HG03439 (cell line): ENCODE measurements around the gene OTOG.

Experiments
- ATAC-seq: cut with Tn5 transposase; IDR thresholded peaks from one replicate; pipeline ENCODE4 v1.9.1; 2021; ENCODE audit warnings: mild to moderate bottlenecking, moderate library complexity; ENCODE audit not compliant: unreplicated experiment

OTOG gene

GRCh38 chr11:17581036-17581731 is 34.1 kb downstream of the OTOG start:
- no peak for ATAC-seq

GRCh38 chr11:17581732-17582053 is 34.6 kb downstream of the OTOG start:
- ATAC-seq = no peak

- ATAC-seq = no peak
Measured at GRCh38 chr11:17585911-17586695, 39.0 kb downstream of the OTOG start.

GRCh38 chr11:17588166-17588565 is 41.1 kb downstream of the OTOG start:
- no peak for ATAC-seq

GRCh38 chr11:17588721-17589120 is 41.7 kb downstream of the OTOG start:
- no peak for ATAC-seq

GRCh38 chr11:17590463-17590862 is 43.4 kb downstream of the OTOG start:
- ATAC-seq = no peak

GRCh38 chr11:17591293-17591692 is 44.2 kb downstream of the OTOG start:
- ATAC-seq = no peak

GRCh38 chr11:17593466-17594245 is 46.6 kb downstream of the OTOG start:
- ATAC-seq = no peak

GRCh38 chr11:17594686-17595192 is 47.7 kb downstream of the OTOG start:
- no peak for ATAC-seq

- no peak for ATAC-seq
Measured at GRCh38 chr11:17595526-17596309, 48.7 kb downstream of the OTOG start.

GRCh38 chr11:17596310-17596669 is 49.2 kb downstream of the OTOG start:
- no peak for ATAC-seq

- ATAC-seq = no peak
Measured at GRCh38 chr11:17596711-17597110, 49.7 kb downstream of the OTOG start.

GRCh38 chr11:17597770-17598169 is 50.7 kb downstream of the OTOG start:
- ATAC-seq = no peak

GRCh38 chr11:17598700-17599459 is 51.8 kb downstream of the OTOG start:
- peak; percentile 83 for ATAC-seq

GRCh38 chr11:17599460-17599925 is 52.4 kb downstream of the OTOG start:
- ATAC-seq = no peak

GRCh38 chr11:17600316-17601255 is 53.5 kb downstream of the OTOG start:
- no peak for ATAC-seq

- no peak for ATAC-seq
Measured at GRCh38 chr11:17601256-17601671, 54.2 kb downstream of the OTOG start.

- no peak for ATAC-seq
Measured at GRCh38 chr11:17601676-17602075, 54.6 kb downstream of the OTOG start.
